HG02852 (cell line): Measurements from ENCODE around the gene CNTF.
A peak's percentile ranks its signal among the peaks of the same experiment; 100 is the strongest.

Source experiments
- ATAC-seq: cut with Tn5 transposase; IDR thresholded peaks from one replicate; pipeline ENCODE4 v1.9.1; 2021; ENCODE audit warnings: mild to moderate bottlenecking, moderate library complexity; ENCODE audit not compliant: unreplicated experiment

Gene CNTF

GRCh38 chr11:58606930-58607714 lies 15.3 kb upstream of the CNTF start:
- ATAC-seq = no peak

- no peak for ATAC-seq
Observed at GRCh38 chr11:58608331-58608730, 14.1 kb upstream of the CNTF start.

- ATAC-seq = no peak
Observed at GRCh38 chr11:58609723-58610122, 12.7 kb upstream of the CNTF start.

- no peak for ATAC-seq
Observed at GRCh38 chr11:58613228-58613627, 9.2 kb upstream of the CNTF start.

GRCh38 chr11:58615559-58615958 lies 6.9 kb upstream of the CNTF start:
- ATAC-seq = no peak

- ATAC-seq = no peak
Observed at GRCh38 chr11:58616594-58616993, 5.9 kb upstream of the CNTF start.

- no peak for ATAC-seq
Observed at GRCh38 chr11:58617976-58618557, 4.4 kb upstream of the CNTF start.

GRCh38 chr11:58621586-58622262 lies 741 bp upstream of the CNTF start:
- ATAC-seq = peak; percentile 56

GRCh38 chr11:58625086-58625485 lies 2.6 kb downstream of the CNTF start:
- ATAC-seq = no peak

- no peak for ATAC-seq
Observed at GRCh38 chr11:58625826-58626460, 3.5 kb downstream of the CNTF start.

GRCh38 chr11:58626934-58627483 lies 4.5 kb downstream of the CNTF start:
- ATAC-seq = no peak

GRCh38 chr11:58628446-58628845 lies 6.0 kb downstream of the CNTF start:
- no peak for ATAC-seq

- ATAC-seq = no peak
Observed at GRCh38 chr11:58629857-58630256, 7.4 kb downstream of the CNTF start.

- no peak for ATAC-seq
Observed at GRCh38 chr11:58631378-58631777, 8.9 kb downstream of the CNTF start.

GRCh38 chr11:58632510-58632909 lies 10.0 kb downstream of the CNTF start:
- no peak for ATAC-seq

- ATAC-seq = no peak
Observed at GRCh38 chr11:58636587-58636986, 14.1 kb downstream of the CNTF start.

- no peak for ATAC-seq
Observed at GRCh38 chr11:58637371-58637770, 14.9 kb downstream of the CNTF start.

- no peak for ATAC-seq
Observed at GRCh38 chr11:58639103-58639502, 16.6 kb downstream of the CNTF start.

GRCh38 chr11:58639669-58640068 lies 17.2 kb downstream of the CNTF start:
- no peak for ATAC-seq

GRCh38 chr11:58640386-58641023 lies 18.0 kb downstream of the CNTF start:
- ATAC-seq = no peak

- ATAC-seq = no peak
Observed at GRCh38 chr11:58641341-58641740, 18.9 kb downstream of the CNTF start.
